Liver (tissue), 9 donors: ENCODE results near the gene CHRNG. TPM values are rescaled to one million over a fixed set of nuclear protein-coding genes. Genes with fewer than 3 reads are reported as not detected.

Source experiments
- DNase-seq: peaks from one replicate; pipeline ENCODE4 v3.0.0-alpha.2; 2017; ENCODE audit warnings: low spot score
- H3K27ac ChIP-seq, 2 donors: one replicate each; pipeline ENCODE4 v1.7.0; 2013; ENCODE audit warnings: inconsistent platforms in 2 of 2, low read length in 2 of 2, control low read depth in 1 of 2, low read depth in 1 of 2, mild to moderate bottlenecking in 1 of 2
- H3K27me3 ChIP-seq, 4 donors: one replicate each; pipeline versions ENCODE4 v1.6.1 to v1.7.0; 2013; ENCODE audit warnings: low read length in 3 of 4, inconsistent platforms in 1 of 4, mild to moderate bottlenecking in 1 of 4, moderate library complexity in 1 of 4; ENCODE audit not compliant: control insufficient read depth in 4 of 4, insufficient read depth in 4 of 4
- H3K36me3 ChIP-seq, 4 donors: one replicate each; pipeline versions ENCODE4 v1.6.1 to v1.7.0; 2013; ENCODE audit warnings: low read length in 3 of 4, mild to moderate bottlenecking in 3 of 4, low read depth in 1 of 4, moderate library complexity in 1 of 4; ENCODE audit not compliant: control insufficient read depth in 4 of 4, insufficient read depth in 3 of 4
- H3K4me1 ChIP-seq, 4 donors: one replicate each; pipeline versions ENCODE4 v1.6.1 to v1.7.0; 2013; ENCODE audit warnings: low read length in 3 of 4, mild to moderate bottlenecking in 3 of 4, moderate library complexity in 1 of 4; ENCODE audit not compliant: control insufficient read depth in 4 of 4, insufficient read depth in 4 of 4
- H3K4me3 ChIP-seq, 3 donors: one replicate each; pipeline versions ENCODE4 v1.6.1 to v1.7.0; 2013; ENCODE audit warnings: low read length in 3 of 3, control low read depth in 1 of 3, low read depth in 1 of 3, mild to moderate bottlenecking in 1 of 3
- H3K9ac ChIP-seq, 2 donors: one replicate each; pipeline ENCODE4 v1.7.0; 2013; ENCODE audit warnings: low read length in 2 of 2, mild to moderate bottlenecking in 2 of 2, moderate library complexity in 2 of 2, control low read depth in 1 of 2, low read depth in 1 of 2
- H3K9me3 ChIP-seq, 4 donors: one replicate each; pipeline versions ENCODE4 v1.6.1 to v1.7.0; 2013; ENCODE audit warnings: low read length in 3 of 4; ENCODE audit not compliant: control insufficient read depth in 4 of 4
- CTCF ChIP-seq: fragments of 150-350 bp; IDR thresholded peaks from 2 replicates; pipeline ENCODE4 v1.5.1; 2017; ENCODE audit warnings: improper control_type of control experiment, low read depth, low read length; ENCODE audit not compliant: missing input control
- EGR1 ChIP-seq, 2 donors: IDR thresholded peaks; 2 replicates each; pipeline ENCODE4 v1.6.1; 2016 to 2018; ENCODE audit warnings: antibody characterized with exemption in 2 of 2, low read depth in 2 of 2
- FOXA1 ChIP-seq: IDR thresholded peaks from 2 replicates; pipeline ENCODE4 v1.6.1; 2016; ENCODE audit warnings: antibody characterized with exemption
- FOXA2 ChIP-seq: IDR thresholded peaks from 2 replicates; pipeline ENCODE4 v1.6.1; 2016; ENCODE audit warnings: antibody characterized with exemption
- GABPA ChIP-seq, 2 donors: IDR thresholded peaks in 1 of 2; conservative IDR thresholded peaks in 1 of 2; 2 replicates each; pipeline ENCODE4 v1.6.1; 2016; ENCODE audit warnings: antibody characterized with exemption in 2 of 2, mild to moderate bottlenecking in 1 of 2, moderate library complexity in 1 of 2
- HNF4A ChIP-seq, 2 donors: conservative IDR thresholded peaks; 2 replicates each; pipeline ENCODE4 v1.6.1; 2016; ENCODE audit warnings: antibody characterized with exemption in 2 of 2, mild to moderate bottlenecking in 2 of 2
- HNF4G ChIP-seq: IDR thresholded peaks from 2 replicates; pipeline ENCODE4 v1.6.1; 2016; ENCODE audit warnings: antibody characterized with exemption
- JUND ChIP-seq, 2 donors: IDR thresholded peaks; 2 replicates each; pipeline ENCODE4 v1.6.1; 2016; ENCODE audit warnings: antibody characterized with exemption in 2 of 2
- MAX ChIP-seq: IDR thresholded peaks from 2 replicates; pipeline ENCODE4 v1.6.1; 2016; ENCODE audit warnings: antibody characterized with exemption
- NR2F2 ChIP-seq: IDR thresholded peaks from 2 replicates; pipeline ENCODE4 v1.6.1; 2016; ENCODE audit warnings: antibody characterized with exemption
- RAD21 ChIP-seq, 2 donors: IDR thresholded peaks; 2 replicates each; pipeline ENCODE4 v1.6.1; 2016; ENCODE audit warnings: antibody characterized with exemption in 2 of 2, mild to moderate bottlenecking in 2 of 2
- RXRA ChIP-seq, 2 donors: IDR thresholded peaks; 2 replicates each; pipeline ENCODE4 v1.6.1; 2017 to 2018; ENCODE audit warnings: antibody characterized with exemption in 2 of 2, mild to moderate bottlenecking in 1 of 2
- SP1 ChIP-seq: IDR thresholded peaks from 2 replicates; pipeline ENCODE4 v1.6.1; 2018; ENCODE audit warnings: antibody characterized with exemption, mild to moderate bottlenecking
- TAF1 ChIP-seq: conservative IDR thresholded peaks from 2 replicates; pipeline ENCODE4 v1.6.1; 2016; ENCODE audit warnings: antibody characterized with exemption, mild to moderate bottlenecking
- YY1 ChIP-seq: IDR thresholded peaks from 2 replicates; pipeline ENCODE4 v1.6.1; 2016; ENCODE audit warnings: antibody characterized with exemption, mild to moderate bottlenecking
- WGBS: extraction: QIAGEN DNeasy Blood & Tissue Kit; methylation state at CpG from one replicate; pipeline ENCODE4 v1.1.7; 2013; 5-methylcytosine and 5-hydroxymethylcytosine counted together
- polyA plus RNA-seq, 2 donors: library from polyadenylated mRNA; stranded (reverse) in 1 of 2; unstranded in 1 of 2; fragments of 200-250 nt in 1 of 2; fragments of >200 nt in 1 of 2; fragmentation: Nextera tagmentation in 1 of 2; extraction: Ambion mirVana in 1 of 2; gene quantifications; one replicate each; pipeline versions ENCODE4 v1.2.1 to v1.2.3, GENCODE V29; 2013 to 2015
- total RNA-seq, 2 donors: library from RNA; depleted of rRNA; stranded (reverse); fragments of >200 nt; gene quantifications; one replicate each; pipeline ENCODE4 v1.2.3, GENCODE V29; 2014
- TF ChIP-seq, protein P1 (sequence below): IDR thresholded peaks from 2 replicates; pipeline ENCODE4 v1.6.1; 2016; ENCODE audit warnings: antibody characterized with exemption, mild to moderate bottlenecking
- TF ChIP-seq, protein P2 (sequence below): IDR thresholded peaks from 2 replicates; pipeline ENCODE4 v1.6.1; 2016; ENCODE audit warnings: antibody characterized with exemption
- TF ChIP-seq, protein P3 (sequence below): IDR thresholded peaks from 2 replicates; pipeline ENCODE4 v1.6.1; 2016; ENCODE audit warnings: antibody characterized with exemption
- donor health status: healthy.
- donor health status: healthy.
- donor health status: healthy.
- donor health status: healthy.
- donor health status: healthy.

Gene CHRNG, protein sequence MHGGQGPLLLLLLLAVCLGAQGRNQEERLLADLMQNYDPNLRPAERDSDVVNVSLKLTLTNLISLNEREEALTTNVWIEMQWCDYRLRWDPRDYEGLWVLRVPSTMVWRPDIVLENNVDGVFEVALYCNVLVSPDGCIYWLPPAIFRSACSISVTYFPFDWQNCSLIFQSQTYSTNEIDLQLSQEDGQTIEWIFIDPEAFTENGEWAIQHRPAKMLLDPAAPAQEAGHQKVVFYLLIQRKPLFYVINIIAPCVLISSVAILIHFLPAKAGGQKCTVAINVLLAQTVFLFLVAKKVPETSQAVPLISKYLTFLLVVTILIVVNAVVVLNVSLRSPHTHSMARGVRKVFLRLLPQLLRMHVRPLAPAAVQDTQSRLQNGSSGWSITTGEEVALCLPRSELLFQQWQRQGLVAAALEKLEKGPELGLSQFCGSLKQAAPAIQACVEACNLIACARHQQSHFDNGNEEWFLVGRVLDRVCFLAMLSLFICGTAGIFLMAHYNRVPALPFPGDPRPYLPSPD
- total RNA-seq = not detected
- polyA plus RNA-seq = not detected

- 56% methylated on average over 23 of the region's 23 CpGs for WGBS
- H3K9me3 ChIP-seq = peaks cover 0 to 3% (median under 1%) of the 10 kb centered on the region in 4 donors
- H3K27me3 ChIP-seq = no peaks in the 10 kb centered on the region
- TF ChIP-seq SP1 (no peak), CTCF (no peak), FOXA2 (no peak), RXRA (IDR thresholded peaks at IDR 0.05) (no peak), NR2F2 (no peak), HNF4A (conservative IDR thresholded peaks at IDR 0.05) (no peak), RAD21 (IDR thresholded peaks at IDR 0.05) (no peak), GABPA (IDR thresholded peaks at IDR 0.05 in 1 of 2, conservative IDR thresholded peaks at IDR 0.05 in 1 of 2) (no peak), JUND (IDR thresholded peaks at IDR 0.05) (no peak), FOXA1 (no peak), TAF1 (no peak), EGR1 (IDR thresholded peaks at IDR 0.05; ENCODE audit: low read depth in 2 of 2) (no peak), MAX (no peak), YY1 (no peak), HNF4G (no peak)
- TF ChIP-seq, protein P1, sequence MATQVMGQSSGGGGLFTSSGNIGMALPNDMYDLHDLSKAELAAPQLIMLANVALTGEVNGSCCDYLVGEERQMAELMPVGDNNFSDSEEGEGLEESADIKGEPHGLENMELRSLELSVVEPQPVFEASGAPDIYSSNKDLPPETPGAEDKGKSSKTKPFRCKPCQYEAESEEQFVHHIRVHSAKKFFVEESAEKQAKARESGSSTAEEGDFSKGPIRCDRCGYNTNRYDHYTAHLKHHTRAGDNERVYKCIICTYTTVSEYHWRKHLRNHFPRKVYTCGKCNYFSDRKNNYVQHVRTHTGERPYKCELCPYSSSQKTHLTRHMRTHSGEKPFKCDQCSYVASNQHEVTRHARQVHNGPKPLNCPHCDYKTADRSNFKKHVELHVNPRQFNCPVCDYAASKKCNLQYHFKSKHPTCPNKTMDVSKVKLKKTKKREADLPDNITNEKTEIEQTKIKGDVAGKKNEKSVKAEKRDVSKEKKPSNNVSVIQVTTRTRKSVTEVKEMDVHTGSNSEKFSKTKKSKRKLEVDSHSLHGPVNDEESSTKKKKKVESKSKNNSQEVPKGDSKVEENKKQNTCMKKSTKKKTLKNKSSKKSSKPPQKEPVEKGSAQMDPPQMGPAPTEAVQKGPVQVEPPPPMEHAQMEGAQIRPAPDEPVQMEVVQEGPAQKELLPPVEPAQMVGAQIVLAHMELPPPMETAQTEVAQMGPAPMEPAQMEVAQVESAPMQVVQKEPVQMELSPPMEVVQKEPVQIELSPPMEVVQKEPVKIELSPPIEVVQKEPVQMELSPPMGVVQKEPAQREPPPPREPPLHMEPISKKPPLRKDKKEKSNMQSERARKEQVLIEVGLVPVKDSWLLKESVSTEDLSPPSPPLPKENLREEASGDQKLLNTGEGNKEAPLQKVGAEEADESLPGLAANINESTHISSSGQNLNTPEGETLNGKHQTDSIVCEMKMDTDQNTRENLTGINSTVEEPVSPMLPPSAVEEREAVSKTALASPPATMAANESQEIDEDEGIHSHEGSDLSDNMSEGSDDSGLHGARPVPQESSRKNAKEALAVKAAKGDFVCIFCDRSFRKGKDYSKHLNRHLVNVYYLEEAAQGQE = no peak
- TF ChIP-seq, protein P2, sequence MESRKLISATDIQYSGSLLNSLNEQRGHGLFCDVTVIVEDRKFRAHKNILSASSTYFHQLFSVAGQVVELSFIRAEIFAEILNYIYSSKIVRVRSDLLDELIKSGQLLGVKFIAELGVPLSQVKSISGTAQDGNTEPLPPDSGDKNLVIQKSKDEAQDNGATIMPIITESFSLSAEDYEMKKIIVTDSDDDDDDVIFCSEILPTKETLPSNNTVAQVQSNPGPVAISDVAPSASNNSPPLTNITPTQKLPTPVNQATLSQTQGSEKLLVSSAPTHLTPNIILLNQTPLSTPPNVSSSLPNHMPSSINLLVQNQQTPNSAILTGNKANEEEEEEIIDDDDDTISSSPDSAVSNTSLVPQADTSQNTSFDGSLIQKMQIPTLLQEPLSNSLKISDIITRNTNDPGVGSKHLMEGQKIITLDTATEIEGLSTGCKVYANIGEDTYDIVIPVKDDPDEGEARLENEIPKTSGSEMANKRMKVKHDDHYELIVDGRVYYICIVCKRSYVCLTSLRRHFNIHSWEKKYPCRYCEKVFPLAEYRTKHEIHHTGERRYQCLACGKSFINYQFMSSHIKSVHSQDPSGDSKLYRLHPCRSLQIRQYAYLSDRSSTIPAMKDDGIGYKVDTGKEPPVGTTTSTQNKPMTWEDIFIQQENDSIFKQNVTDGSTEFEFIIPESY = no peak
- TF ChIP-seq, protein P3, sequence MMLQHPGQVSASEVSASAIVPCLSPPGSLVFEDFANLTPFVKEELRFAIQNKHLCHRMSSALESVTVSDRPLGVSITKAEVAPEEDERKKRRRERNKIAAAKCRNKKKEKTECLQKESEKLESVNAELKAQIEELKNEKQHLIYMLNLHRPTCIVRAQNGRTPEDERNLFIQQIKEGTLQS = no peak
- H3K4me3 ChIP-seq = no peak within 1 kb of the TSS
- H3K27ac ChIP-seq = no peak within 1 kb of the TSS
- no peak within 1 kb of the TSS for H3K9ac ChIP-seq
- DNase-seq = no peak
- no peaks in the 10 kb centered on the region for H3K36me3 ChIP-seq
- H3K4me1 ChIP-seq = no peaks in the 10 kb centered on the region
These were observed at the start of gene CHRNG for GRCh38 chr2:232539298-232540231. TSS of gene CHRNG (plus strand) at chr2:232539692. CDS start at chr2:232539748, 56 bp downstream.
